SU-DHL-6 (cell line): ENCODE data around the gene ERBB4.

ENCODE experiments used
- CTCF ChIP-seq: fragments of 200-600 bp; sonication (generic); IDR thresholded peaks from one replicate; pipeline ENCODE4 v1.5.1; 2017; ENCODE audit warnings: antibody characterized with exemption, mild to moderate bottlenecking, low read length, moderate library complexity; ENCODE audit not compliant: insufficient read depth, poor library complexity, severe bottlenecking
- EZH2phosphoT487 ChIP-seq: fragments of 200-600 bp; sonication (generic), shearing (Covaris generic); conservative IDR thresholded peaks from 2 replicates; pipeline ENCODE4 v1.6.1; 2018; ENCODE audit warnings: mild to moderate bottlenecking, antibody characterized with exemption, low read length, moderate library complexity, mixed read lengths

- TF ChIP-seq CTCF (no peak), EZH2phosphoT487 (no peak)
Measured at GRCh38 chr2:212328136-212328535, 210.5 kb downstream of the ERBB4 start.
